GM21390 (cell line): ENCODE data around the gene FAT1.

ENCODE experiments used
- ATAC-seq: cut with Tn5 transposase; IDR thresholded peaks from one replicate; pipeline ENCODE4 v1.9.1; 2021; ENCODE audit not compliant: unreplicated experiment

FAT1 gene

GRCh38 chr4:186700746-186701145 lies 22.9 kb downstream of the FAT1 start:
- ATAC-seq: no peak

DNA sequence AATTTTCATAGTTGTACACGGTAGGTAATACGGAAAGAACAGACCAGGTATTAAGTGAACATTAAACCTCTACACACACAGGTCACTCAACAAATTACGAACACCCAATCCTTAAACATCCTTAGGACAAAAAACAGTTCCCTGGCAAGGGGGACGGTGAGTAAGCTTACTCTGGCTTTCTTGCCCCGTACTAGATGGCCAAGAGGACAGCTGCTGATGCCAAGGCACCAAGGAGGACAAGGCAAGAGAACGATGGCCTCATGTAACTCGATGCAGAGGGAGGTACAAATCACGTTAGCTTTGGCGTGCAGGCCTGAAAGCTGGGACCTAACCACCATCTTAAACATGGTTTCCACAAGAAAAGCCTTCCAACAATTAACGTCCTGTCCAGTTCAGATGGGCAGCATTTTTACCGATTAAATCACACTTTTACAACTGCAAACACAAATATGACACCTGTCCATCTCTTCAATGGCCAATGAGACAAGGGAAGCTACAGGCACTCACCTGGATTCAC lies 23.7 kb downstream of the FAT1 start:
- no peak for ATAC-seq

DNA sequence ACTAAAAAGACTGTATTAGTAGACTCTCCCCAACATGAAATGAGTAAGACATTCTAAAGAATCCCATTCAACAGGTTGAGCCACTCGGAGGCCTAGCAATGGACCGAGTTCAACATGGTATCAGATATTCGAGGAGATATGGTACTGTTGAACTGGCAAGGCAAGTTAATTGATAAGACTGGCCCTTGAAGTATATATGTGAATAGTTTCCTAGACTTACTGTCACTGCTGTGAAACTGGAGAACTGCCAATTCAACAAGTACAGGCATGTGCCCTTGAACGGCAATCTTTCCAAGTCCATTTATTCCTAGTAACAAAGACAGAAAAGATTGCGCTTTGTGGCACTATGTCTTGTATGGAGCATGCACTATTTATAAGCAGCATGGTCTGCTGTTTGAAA lies 24.4 kb downstream of the FAT1 start:
- ATAC-seq: no peak

DNA sequence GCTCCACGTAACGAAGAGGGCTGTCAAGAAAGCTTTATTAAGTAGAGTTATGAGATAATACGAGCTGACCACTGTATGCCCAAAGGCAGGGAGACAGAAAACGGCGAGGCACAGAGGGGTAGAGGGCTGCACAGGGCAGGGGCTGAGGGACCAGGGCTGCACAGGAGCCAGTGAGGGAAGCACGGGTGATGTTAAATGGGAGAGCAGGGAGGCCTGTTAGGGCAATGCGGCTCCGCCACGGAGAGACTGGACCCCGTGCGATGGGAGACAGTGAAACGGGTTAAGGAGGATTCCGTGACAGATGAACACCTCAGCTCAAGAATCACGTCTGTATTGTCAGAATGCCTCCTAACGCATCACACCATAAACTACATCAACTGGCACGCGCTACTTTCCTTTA lies 25.1 kb downstream of the FAT1 start:
- ATAC-seq: no peak

- ATAC-seq: no peak
These were observed 25.6 kb downstream of the FAT1 start for GRCh38 chr4:186698028-186698427.

DNA sequence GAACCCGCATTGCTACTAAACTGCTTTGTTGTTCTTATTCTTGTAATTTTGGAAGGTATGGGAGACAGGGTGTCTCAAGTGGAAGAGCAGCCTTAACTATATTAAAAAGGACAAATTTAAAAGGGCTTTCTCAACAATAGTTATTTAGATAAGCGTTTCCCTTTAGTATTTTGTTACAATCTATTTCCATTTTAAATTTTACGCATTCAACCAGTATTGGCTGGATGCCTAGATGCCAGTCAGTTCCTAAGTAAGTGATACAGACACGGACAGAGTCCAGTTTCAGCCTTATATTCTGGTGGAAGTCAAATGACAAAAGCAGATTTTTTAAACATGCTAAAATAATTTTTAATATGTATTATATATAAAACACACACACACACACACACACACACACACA lies 28.3 kb downstream of the FAT1 start:
- no peak for ATAC-seq

DNA sequence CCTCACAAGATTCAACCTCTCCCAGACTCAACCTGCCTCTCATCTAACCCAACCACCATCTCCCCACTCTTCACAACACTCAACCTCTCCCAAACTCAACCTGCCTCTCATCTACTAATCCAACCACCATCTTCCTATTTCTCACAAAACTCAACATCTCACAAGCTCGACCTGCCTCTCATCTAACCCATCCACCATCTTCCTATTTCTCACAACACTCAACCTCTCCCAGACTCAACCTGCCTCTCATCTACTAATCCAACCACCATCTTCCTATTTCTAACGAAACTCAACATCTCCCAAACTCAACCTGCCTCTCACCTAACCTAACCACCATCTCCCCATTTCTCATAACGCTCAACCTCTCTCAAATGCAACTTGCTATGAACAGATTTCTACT lies 29.8 kb downstream of the FAT1 start:
- no peak for ATAC-seq

DNA sequence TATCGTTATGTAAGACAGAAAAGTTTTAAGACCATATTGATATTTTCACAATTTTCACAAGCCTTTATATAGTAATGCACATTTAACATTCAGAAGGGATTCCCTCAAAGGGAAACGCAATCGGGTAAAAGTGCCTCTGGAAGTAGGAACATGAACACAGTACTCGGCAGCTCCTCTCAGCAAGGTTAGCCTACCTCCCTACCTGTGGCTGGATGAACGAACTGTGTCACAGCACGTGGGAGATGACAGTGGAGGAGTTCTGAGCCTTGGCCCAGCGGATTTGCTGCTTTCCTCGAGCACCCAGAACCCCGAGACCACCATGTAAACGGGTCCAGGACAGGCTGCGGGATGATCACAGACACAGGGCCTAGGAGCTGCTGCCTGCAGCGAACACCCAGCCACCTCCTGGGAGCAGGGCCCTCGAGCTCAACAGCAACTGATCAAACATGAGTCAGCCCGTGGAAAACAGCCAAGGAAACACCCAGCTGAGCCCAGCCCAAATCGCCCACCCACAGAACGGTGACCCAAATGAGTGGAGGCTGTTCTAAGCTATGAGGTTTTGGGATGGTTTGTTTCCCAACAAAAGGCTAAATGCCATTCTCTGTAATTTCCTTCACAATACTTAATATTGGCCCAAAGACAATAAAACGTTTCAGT lies 30.4 kb downstream of the FAT1 start:
- no peak for ATAC-seq

DNA sequence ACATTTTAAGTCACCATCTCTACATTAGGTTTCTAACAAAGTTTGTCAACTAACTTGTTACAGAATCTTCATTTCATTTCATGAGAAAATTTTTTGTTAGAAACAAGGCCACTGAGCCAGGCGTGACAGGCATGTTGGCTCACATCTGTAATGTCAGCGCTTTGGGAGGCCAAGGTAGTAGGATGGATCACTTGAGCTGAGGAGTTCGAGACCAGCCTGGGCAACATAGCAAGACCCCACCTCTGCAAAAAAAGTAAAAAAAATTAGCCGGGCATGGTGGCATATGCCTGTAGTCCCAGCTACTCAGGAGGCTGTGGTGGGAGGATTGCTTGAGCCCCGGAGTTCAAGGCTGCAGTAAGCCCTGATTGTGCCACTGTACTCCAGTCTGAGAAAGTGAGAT lies 32.3 kb downstream of the FAT1 start:
- ATAC-seq: no peak

DNA sequence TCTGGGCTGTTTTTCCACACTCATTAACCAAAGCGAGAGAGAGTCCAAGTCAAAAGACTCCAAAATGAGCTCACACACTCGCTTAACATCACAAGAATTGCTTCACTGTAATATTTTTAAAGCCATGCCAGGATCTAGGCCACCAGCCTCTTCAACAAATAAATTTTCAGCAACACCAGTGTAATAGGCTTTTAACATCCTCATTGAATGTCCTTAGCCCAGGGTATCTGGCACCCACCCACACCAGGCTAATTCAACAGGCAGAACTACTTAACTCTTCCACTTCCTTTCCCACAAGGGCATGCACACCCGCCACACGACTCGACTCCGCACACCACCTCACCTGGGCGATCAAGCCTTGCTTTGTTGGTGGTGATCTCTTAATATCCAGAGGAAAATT lies 34.2 kb downstream of the FAT1 start:
- ATAC-seq: no peak

GRCh38 chr4:186688150-186688943 lies 35.3 kb downstream of the FAT1 start:
- ATAC-seq: no peak

DNA sequence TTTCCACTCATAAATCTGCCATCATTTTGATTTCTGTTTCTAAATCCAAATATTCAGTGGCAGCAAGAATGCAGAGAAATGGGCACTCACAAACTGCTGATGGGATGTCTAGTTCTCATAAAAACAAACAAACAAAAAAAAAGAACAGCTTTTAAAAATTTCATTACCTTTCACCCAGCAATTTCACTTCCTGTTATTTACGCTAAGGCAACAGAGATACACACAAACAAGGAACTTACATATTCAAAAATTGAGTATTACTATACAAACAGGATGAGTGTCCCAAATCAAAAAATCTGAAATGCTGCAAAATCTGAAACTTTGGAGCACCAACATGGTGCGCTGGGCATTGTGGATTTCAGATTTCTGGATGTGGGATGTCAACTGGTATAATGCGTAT lies 36.4 kb downstream of the FAT1 start:
- no peak for ATAC-seq

GRCh38 chr4:186685767-186686183 lies 37.9 kb downstream of the FAT1 start:
- ATAC-seq: no peak

DNA sequence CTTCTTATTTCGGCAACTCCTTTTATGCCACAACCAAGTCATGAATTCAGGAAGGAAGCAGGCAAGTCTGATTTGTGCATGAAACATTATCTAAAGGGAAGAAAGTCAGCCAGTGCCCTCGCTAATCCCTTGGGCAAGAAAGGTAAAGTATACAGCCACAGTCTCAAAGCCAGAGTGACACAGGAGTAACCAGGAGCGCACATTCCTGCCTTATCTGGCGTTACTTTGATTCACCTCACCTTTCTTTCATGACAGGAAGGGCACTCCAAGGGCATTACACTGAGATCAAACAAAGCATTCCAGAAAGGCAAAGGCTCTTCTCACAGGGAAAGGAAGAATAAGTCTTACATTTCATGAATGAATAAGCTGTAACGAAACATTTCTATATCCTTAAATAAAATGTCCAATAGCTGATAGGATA lies 38.8 kb downstream of the FAT1 start:
- ATAC-seq: no peak

GRCh38 chr4:186684220-186684619 lies 39.4 kb downstream of the FAT1 start:
- no peak for ATAC-seq

DNA sequence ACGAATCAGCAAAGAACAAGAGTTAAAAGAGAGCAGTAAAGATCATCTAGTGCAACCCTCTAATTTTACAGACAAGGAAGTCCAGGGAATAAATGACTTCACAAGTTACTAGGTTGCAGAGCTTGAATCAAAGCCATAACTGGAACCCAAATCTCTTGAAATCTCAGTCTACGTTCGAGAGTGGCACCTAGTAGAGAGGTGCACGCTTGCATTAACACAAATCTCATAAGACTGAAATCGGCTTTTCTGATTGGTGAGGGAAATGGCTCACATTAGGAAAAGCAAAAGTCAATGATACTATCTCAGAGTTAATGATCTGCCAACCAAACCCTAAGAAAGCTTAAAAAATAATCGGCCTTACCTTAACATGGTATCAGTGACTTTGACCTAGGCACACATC lies 43.0 kb downstream of the FAT1 start:
- ATAC-seq: no peak

- no peak for ATAC-seq
These were observed 47.0 kb downstream of the FAT1 start for GRCh38 chr4:186676531-186677161.

GRCh38 chr4:186669735-186670134 lies 53.9 kb downstream of the FAT1 start:
- ATAC-seq: no peak

DNA sequence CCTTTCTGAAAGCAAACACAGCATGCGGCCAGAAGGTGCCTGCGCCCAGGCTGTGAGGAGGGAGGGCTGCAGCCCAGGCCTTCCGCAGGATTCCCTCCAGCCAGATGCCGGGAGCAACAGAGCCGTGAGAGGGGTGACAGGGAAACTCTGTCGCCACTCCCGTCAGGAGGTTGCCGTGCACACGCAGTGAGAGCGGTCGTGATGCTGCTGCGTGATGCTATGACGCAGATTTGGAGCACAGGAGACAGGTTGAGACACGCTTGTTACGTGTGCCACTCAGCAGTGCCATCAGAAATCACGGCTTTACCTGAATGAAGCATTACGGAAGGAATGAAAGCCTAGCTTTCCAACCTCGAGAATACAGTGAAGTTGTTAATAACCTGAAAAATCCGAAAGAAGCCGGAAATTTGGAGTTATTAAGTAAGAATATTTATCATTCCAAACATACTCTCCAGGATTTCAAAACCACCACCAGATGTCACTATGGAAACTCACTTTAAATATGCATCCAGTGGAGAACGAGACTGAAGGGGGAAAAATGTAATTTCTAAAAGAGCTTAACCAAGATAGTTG lies 54.4 kb downstream of the FAT1 start:
- no peak for ATAC-seq

- no peak for ATAC-seq
These were observed 56.9 kb downstream of the FAT1 start for GRCh38 chr4:186666750-186667149.

DNA sequence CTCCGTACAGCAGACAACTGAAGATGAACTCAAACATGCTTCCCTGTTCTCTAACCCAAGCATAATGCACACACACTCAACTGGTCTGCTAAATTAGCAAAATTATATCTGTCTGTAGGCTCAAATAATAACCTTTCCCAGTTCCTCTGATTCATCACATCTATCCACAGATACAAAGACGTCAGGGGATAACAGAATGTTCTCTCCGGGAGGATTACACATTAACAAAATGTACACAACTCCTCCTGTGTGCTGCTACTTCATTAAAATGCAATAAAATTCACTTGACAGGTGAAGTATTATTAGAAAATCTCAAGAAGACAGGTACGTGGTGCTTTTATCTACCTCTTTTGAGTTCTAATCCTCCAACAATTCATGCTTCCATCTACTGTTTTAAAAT lies 57.4 kb downstream of the FAT1 start:
- ATAC-seq: no peak

- no peak for ATAC-seq
These were observed 63.3 kb downstream of the FAT1 start for GRCh38 chr4:186660403-186660802.
